Left ventricle myocardium inferior (tissue), 1 donor: ENCODE data around the gene CAMK1D. TPM values are rescaled to one million over a fixed set of nuclear protein-coding genes. Genes with fewer than 3 reads are reported as not detected.
A peak's percentile ranks its signal among the peaks of the same experiment; 100 is the strongest.
"Not testable (repeated sequence)": the region's sequence is repeated elsewhere in the genome, so short reads cannot be mapped to it uniquely, and the experiment has no call there.

ENCODE experiments used
- DNase-seq: peaks from one replicate; pipeline ENCODE4 v3.0.0-alpha.2; 2020
- H3K27ac ChIP-seq: fragments of 200-600 bp; replicated peaks from 2 replicates; pipeline ENCODE4 v1.8.0; 2021
- H3K27me3 ChIP-seq: fragments of 200-600 bp; 2 replicates; pipeline ENCODE4 v1.8.0; 2021; ENCODE audit warnings: low read depth
- H3K36me3 ChIP-seq: fragments of 200-600 bp; 2 replicates; pipeline ENCODE4 v1.8.0; 2021
- H3K4me1 ChIP-seq: fragments of 200-600 bp; 2 replicates; pipeline ENCODE4 v1.8.0; 2021
- H3K4me3 ChIP-seq: fragments of 200-600 bp; 2 replicates; pipeline ENCODE4 v1.8.0; 2021; ENCODE audit warnings: mild to moderate bottlenecking, moderate library complexity
- H3K9me3 ChIP-seq: fragments of 200-600 bp; replicated peaks from 2 replicates; pipeline ENCODE4 v1.8.0; 2021
- CTCF ChIP-seq: fragments of 200-600 bp; IDR thresholded peaks from 2 replicates; pipeline ENCODE4 v1.8.0; 2021; ENCODE audit warnings: antibody characterized with exemption, mild to moderate bottlenecking, borderline replicate concordance
- intact Hi-C: fragments of 100-400 bp; cut with micrococcal nuclease; formaldehyde crosslinking; loops from one replicate; pipeline ENCODE4 v1.11.0; 2022
- total RNA-seq: library from RNA; stranded (reverse); fragmentation: NEBNext Ultra II Directional; extraction: Animal tissue kit (Norgen Biotek cat#: 25700); gene quantifications from one replicate; pipeline ENCODE4 v1.2.1, GENCODE V29; 2021
- donor health status: DM: no; HTN: yes; CAD: no; lungs with severe emphysema.

The CAMK1D gene
- total RNA-seq, 1 donor from 2014 or later: 2.5 TPM

DNA sequence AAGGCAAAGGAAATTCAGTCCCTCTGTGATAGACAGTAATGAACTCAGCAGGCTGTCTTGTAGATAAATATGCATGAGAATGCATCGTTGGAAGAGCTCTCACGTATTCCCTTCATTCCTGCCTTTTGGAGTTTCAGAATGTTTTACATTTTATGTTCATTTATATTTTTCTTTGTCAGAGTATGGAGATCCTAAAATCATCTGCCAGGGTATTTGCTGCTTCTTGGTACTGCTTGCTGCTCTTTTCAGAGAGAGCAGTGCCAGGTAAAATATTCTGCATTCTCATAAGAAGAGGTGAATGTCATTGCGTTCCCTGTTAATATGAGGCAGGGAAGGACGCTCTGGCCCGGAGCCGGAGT, 362.0 kb downstream of the CAMK1D start:
- DNase-seq: no peak
- Histone ChIP-seq H3K27ac (no peak overlapping the region), H3K4me3 (no peak overlapping the region), H3K27me3 (no peaks in the 10 kb centered on the region), H3K9me3 (no peaks in the 10 kb centered on the region), H3K36me3 (no peaks in the 10 kb centered on the region), H3K4me1 (peaks cover 39% of the 10 kb centered on the region)
- intact Hi-C loops: loop anchor here (5.0 kb wide), 1 partner anchor 449 kb away; no protein-coding TSS in a partner anchor
- no peak for TF ChIP-seq CTCF

DNA sequence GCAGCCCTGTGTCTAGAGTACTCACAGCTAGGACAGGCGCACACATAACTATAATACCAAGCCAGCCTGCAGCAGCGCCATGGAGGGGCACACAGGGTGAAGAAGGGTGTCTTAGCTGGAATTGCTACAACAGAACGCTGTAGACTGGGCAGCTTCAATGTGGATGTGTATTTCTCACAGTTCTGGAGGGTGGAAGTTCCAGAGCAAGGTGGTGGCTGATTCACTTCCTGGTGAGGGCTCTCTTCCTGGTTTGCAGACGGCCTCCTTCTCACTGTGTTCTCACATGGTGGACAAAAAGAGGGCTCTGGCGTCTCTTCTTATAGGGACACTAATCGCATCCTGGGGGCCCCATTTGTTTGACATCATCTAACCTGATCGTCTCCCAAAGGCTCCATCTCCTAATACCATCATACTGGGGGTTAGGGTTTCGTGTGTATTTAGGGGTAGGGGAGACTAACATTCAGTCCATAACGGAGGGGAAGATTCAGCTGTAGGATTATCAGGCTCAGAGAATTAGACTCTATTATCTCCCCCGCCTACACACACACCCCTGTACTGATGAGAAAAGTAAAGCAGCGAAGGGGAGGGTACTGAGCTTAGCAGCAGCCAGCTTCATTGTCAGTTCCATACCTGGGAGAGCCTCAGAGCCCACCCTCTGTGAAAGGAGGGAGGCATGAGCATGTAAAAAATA, 363.1 kb downstream of the CAMK1D start:
- intact Hi-C loops: loop anchor here (5.0 kb wide), 1 partner anchor 450 kb away; no protein-coding TSS in a partner anchor
- Histone ChIP-seq H3K36me3 (no peaks in the 10 kb centered on the region), H3K27me3 (no peaks in the 10 kb centered on the region), H3K4me3 (no peak overlapping the region), H3K27ac (no peak overlapping the region), H3K9me3 (no peaks in the 10 kb centered on the region), H3K4me1 (peaks cover 28% of the 10 kb centered on the region)
- DNase-seq: no peak
- TF ChIP-seq CTCF: no peak

DNA sequence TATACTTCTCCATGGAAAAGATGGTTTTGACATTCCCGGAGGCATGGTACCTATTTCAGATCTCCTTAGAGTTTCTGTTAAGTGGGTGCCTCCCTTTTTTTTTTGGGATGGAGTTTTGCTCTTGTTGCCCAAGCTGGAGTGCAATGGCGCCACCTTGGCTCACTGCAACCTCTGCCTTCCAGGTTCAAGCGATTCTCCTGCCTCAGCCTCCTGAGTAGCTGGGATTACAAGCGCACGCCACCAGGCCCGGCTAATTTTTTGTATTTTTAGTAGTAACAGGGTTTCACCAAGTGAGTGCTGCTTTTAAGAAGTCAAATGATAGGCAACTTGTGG, 363.6 kb downstream of the CAMK1D start:
- intact Hi-C loops: loop anchor here (5.0 kb wide), 1 partner anchor 451 kb away; no protein-coding TSS in a partner anchor
- not testable (repeated sequence) for H3K4me3 ChIP-seq, H3K27me3 ChIP-seq, H3K36me3 ChIP-seq, H3K27ac ChIP-seq, H3K9me3 ChIP-seq, DNase-seq
- peaks cover 22% of the 10 kb centered on the region for H3K4me1 ChIP-seq

DNA sequence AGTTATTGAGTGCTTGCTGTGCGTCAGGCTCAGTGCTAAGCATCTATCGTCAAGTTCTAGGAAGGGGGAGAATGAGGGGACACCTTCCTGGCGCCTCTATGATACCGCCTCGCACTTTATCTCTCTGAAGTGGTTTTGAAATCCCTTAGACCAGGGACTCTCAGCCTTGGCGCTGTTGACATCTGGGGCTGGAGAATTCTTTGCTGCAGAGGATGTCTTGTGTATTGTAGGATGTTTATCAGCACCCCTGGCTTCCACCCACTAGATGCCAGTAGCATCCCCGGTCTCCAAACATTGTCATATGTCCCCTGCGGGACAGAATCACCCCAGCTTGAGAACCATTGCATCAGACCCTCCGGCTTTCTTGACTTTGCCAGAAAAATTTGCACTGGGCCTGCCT, 366.7 kb downstream of the CAMK1D start:
- H3K27ac ChIP-seq: no peak overlapping the region
- H3K9me3 ChIP-seq: no peaks in the 10 kb centered on the region
- H3K4me3 ChIP-seq: no peak overlapping the region
- peaks cover 23% of the 10 kb centered on the region for H3K4me1 ChIP-seq
- no peak for TF ChIP-seq CTCF
- H3K36me3 ChIP-seq: no peaks in the 10 kb centered on the region
- H3K27me3 ChIP-seq: no peaks in the 10 kb centered on the region
- DNase-seq: no peak
- intact Hi-C loops: no loop called here

GRCh38 chr10:12717981-12718707, 368.8 kb downstream of the CAMK1D start:
- Histone ChIP-seq H3K4me3 (no peak overlapping the region), H3K36me3 (no peaks in the 10 kb centered on the region), H3K4me1 (peaks cover 24% of the 10 kb centered on the region), H3K27ac (no peak overlapping the region), H3K27me3 (no peaks in the 10 kb centered on the region), H3K9me3 (no peaks in the 10 kb centered on the region)
- TF ChIP-seq CTCF: peak; percentile 29
- intact Hi-C loops: no loop called here
- no peak for DNase-seq

DNA sequence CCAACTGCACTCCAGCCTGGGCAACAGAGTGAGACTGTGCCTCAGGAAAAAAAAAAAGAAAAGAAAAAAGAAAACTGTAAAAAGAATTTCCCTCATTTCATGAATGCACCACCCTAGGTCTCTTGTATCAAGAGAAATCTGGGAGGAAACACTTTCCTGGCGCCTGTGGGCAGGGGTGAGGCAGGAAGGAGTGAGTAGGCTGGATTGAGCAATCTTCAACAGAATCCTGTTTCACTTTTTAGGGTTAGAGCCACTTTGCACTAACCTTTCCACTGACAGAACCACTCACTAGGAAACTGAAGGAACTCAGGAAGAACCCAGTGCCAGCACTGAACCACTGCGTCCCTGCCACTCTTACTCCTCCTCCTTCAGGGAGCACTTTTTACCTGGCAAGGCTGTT, 370.0 kb downstream of the CAMK1D start:
- Histone ChIP-seq H3K4me3 (no peak overlapping the region), H3K27me3 (no peaks in the 10 kb centered on the region), H3K4me1 (peaks cover 24% of the 10 kb centered on the region)

More for the DNA sequence above, 370.0 kb downstream of the CAMK1D start:
- TF ChIP-seq CTCF: no peak
- intact Hi-C loops: no loop called here
- DNase-seq: no peak
- Histone ChIP-seq H3K36me3 (no peaks in the 10 kb centered on the region), H3K27ac (peak overlapping the region; percentile 29), H3K9me3 (no peaks in the 10 kb centered on the region)
